ENCODE data around the gene DOK5.

The DOK5 gene

GRCh38 chr20:54618412-54618811 lies 143.0 kb downstream of the DOK5 start:
- no peak for DNase-seq (ENCODE audit: low read depth)

- DNase-seq (ENCODE audit: low read depth), result no peak
Observed at GRCh38 chr20:54619181-54619580, 143.8 kb downstream of the DOK5 start.

DNA sequence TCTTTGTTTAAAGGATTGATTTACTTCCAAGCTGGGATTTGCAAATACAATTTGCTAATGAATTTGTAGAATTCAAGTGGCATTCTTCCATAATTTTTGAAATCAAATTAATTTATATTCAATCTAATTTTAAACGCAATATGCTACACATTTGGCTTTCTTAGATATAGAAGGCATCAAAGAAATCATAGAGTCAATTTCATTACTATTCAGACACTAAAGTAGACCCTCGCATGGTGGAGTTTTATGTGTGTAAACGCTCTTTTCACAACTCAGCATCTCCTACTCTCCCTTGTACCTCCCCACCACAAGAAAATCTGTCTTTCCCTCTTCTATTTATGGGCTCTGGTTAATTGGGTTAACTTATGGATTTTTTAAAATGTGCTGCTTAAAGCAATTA lies 144.3 kb downstream of the DOK5 start:
- no peak for DNase-seq (ENCODE audit: low read depth)

GRCh38 chr20:54620611-54621010 lies 145.2 kb downstream of the DOK5 start:
- DNase-seq (ENCODE audit: low read depth), result no peak

- DNase-seq (ENCODE audit: low read depth), result no peak
Observed at GRCh38 chr20:54622333-54623295, 147.2 kb downstream of the DOK5 start.

DNA sequence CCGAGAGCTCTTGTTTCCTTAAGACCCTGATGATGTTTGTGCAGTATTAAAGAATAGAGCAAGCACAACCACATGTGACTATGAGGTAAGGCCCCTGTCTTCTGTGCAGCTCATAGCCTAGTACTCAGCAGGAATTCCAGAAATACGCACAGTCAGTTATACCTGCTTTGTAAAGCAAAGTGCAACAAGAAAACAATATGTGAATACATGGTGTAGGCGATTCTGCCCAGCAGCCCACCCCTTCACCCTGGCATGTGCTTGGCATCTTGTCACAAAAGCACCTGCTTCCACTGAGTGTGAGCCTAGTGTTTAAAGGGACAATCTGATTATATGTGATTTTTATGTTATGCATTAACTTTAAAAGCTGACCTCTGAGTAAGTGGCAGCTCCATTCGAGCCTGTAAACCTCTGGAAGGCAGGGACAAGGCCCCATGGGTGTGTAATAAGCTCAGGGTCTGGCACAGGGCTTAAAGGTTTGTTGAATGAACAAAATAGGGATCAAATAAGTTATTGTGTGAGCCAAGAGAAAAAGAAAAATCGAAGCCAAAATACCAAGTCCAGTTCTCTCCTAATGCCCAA lies 148.7 kb downstream of the DOK5 start:
- no peak for DNase-seq (ENCODE audit: low read depth)

GRCh38 chr20:54624706-54625390 lies 149.5 kb downstream of the DOK5 start:
- no peak for DNase-seq (ENCODE audit: low read depth)

- DNase-seq (ENCODE audit: low read depth), result no peak
Observed at GRCh38 chr20:54625497-54625896, 150.1 kb downstream of the DOK5 start.

- no peak for DNase-seq (ENCODE audit: low read depth)
Observed at GRCh38 chr20:54626126-54626525, 150.7 kb downstream of the DOK5 start.

DNA sequence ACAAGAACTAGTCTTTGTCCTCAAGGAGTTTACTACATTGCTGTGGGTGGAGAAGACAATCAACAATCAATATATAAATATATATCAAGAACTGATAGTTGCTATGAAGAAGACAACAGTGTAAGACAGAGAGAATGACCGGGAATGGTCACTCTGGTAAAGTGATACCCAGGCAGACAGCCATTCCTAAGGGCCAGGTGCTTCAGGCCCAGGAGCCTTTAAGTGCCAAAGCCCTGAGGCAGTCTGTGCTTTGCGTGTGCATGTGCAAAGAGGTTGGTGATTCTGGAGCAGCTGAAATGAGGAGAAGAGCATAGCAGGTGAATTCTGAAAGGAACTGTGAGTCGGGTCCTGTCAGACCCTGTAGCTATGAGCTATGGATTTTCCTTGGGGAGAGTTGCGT lies 154.2 kb downstream of the DOK5 start:
- no peak for DNase-seq (ENCODE audit: low read depth)

GRCh38 chr20:54630582-54630981 lies 155.2 kb downstream of the DOK5 start:
- DNase-seq (ENCODE audit: low read depth), result no peak

GRCh38 chr20:54631059-54631458 lies 155.7 kb downstream of the DOK5 start:
- no peak for DNase-seq (ENCODE audit: low read depth)

- no peak for DNase-seq (ENCODE audit: low read depth)
Observed at GRCh38 chr20:54633374-54634355, 158.3 kb downstream of the DOK5 start.

DNA sequence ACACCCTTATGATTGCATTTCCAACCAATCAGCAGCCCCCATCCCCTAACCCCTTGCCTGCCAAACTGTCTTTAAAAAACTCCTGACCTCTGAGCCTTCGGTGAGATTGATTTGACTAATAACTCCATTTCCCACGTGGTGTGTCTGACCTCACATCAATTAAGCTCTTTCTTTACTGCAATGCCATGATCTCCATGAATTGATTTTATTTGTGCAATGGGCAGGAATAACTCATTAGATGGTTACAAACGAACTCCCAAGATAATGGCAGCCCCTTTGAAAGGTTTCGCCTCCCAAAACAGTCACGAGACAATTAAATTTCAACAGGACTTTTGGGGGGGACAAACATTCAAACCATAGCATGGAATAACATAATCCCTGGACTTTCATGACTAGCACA lies 161.2 kb downstream of the DOK5 start:
- DNase-seq (ENCODE audit: low read depth), result no peak

- DNase-seq (ENCODE audit: low read depth), result no peak
Observed at GRCh38 chr20:54639941-54640340, 164.5 kb downstream of the DOK5 start.

DNA sequence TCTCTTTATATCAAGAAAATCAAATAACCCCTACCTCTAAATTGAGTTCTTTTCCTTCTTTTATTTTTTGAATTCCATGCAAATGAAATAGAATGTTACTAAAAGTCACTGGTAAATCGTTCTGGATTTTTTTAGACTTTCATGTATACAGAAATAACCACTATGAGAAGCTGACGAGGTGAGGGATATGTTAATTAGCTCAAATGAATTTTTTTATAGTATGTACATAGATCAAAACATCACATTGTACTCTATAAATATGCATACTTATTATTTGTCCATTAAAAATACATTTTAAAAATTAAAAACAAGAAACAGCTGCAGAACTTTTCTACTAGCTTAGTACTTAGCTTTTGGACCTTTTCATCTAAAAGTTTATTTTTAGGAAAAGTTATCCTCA lies 165.4 kb downstream of the DOK5 start:
- DNase-seq (ENCODE audit: low read depth), result no peak

DNA sequence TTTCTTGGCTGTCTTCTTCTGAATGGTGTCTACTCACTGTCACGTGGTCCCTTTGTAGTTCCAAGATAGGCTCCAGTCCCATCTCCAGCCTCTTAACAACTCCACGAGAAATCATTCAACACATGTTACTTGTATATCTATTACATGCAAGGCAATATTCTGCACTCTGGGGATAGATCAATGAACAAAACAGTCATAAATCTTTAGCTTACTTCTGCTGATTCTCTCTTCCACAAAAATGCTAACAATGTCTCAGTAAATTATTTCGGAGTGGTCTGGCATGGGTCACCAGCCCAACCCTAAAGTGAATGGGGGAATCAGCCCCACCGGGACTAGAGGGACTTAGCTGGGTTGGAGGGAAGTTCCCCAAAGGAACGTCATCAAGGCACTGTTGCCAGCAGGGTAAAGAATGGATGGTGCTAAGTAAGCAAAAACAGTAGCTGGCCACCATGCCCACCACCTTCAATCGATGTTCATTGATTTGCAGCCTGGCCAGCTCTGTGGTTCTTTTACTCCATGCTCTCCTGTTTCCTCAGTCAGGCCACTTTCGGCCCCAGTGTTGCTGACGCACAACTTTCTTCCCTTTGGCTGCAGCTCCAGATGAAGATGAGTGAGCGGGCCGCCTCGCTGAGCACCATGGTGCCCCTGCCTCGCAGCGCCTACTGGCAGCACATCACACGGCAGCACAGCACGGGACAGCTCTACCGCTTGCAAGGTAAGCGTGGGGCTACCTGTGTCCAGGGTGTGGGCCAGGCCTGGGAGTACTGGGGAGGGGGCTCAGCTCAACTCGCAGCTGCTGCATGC lies 167.7 kb downstream of the DOK5 start:
- no peak for DNase-seq (ENCODE audit: low read depth)

DNA sequence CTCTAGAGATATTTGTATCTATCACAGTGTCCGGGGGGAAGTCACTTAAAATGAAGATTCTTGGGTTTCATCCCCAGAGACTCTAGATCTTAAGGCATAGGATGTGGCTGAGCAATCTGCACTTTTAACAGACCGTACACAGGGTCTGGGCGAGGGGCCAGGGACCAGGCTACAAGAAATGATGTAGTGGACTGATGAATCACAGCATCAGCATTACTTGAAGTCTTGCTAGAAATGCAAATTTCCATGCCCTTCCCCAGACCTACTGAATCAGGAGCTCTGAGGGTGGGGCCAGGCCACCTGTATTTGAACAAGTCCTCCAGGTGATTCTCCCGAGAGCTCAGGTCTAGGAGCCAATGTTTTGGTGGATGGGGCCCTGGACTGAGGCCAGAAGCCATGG lies 168.4 kb downstream of the DOK5 start:
- DNase-seq (ENCODE audit: low read depth), result no peak

DNA sequence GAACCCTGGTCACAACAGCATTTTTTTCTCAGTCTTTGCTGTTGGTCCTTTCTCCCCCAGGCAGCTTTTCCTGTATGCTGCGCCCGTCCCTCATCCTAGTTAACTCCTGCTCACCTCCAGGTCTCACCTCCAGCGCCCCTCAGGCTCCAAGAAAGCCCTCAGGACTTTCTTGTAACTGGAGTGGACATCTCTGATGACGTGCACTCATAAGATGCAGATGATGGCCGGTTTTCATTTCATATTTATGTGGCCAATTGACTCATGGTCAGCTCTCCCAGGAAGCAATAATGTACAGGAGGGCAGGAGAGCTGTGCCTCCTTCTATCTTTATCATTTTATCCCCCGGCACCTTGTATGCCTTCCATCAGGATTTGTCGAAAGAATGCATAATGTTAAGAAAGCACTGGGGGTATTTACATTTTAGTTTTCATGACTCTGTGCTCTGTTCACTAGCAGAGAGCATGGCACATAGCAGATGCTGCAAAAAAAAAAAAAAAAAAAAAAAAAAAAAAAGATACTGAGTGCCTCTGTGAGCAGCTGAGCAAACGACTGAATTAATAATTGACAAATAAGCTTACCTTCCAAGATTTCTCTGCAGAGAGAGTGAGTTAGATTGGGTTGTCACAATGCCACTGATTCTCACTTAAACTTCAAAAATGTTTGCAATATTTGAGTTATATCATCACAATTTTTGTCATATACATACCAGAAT lies 170.2 kb downstream of the DOK5 start:
- DNase-seq (ENCODE audit: low read depth), result no peak

DNA sequence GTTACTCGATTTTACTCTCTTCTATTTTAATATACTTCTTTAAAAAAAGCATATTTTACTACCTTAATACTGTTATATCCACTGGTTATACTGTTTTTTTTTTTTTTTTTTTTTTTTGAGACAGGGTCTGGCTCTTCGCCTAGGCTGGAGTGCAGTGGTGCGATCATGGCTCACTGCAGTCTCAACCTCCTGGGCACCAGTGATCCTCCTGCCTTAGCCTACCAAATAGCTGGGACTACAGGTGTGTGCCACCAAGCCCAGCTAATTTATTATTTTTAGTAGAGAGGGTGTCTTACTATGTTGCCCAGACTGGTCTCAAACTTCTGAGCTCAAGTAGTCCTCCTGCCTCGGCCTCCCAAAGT lies 170.7 kb downstream of the DOK5 start:
- no peak for DNase-seq (ENCODE audit: low read depth)
